Activated T-helper 1 cell treated with anti-CD3 and anti-CD28 coated beads, Interleukin-12 subunit alpha, Interleukin-12 subunit beta, Interleukin-2, Interleukin-4 antibody, amounts not matched to agents 30 ng/mL and 10 ng/mL and 1 ng/mL, durations not matched to agents 14 hours and 24 hours and 36 hours (primary cell): ENCODE data around the gene WDR35. TPM values are rescaled to one million over a fixed set of nuclear protein-coding genes. Genes with fewer than 3 reads are reported as not detected.

Experiments used
- DNase-seq: peaks from one replicate; pipeline ENCODE4 v3.0.0; 2021; ENCODE audit warnings: low spot score
- H3K27ac Mint-ChIP-seq: one replicate; pipeline ENCODE4 v1.8.0; 2021; ENCODE audit warnings: mild to moderate bottlenecking, mixed read lengths
- H3K27me3 Mint-ChIP-seq: one replicate; pipeline ENCODE4 v1.8.0; 2022; ENCODE audit warnings: mild to moderate bottlenecking, moderate library complexity, mixed read lengths; ENCODE audit not compliant: insufficient read depth
- H3K36me3 Mint-ChIP-seq: one replicate; pipeline ENCODE4 v1.8.0; 2021; ENCODE audit warnings: low read depth, mixed read lengths
- H3K4me1 Mint-ChIP-seq: one replicate; pipeline ENCODE4 v1.8.0; 2021; ENCODE audit warnings: low read depth, mixed read lengths
- H3K4me3 Mint-ChIP-seq: one replicate; pipeline ENCODE4 v1.8.0; 2021; ENCODE audit warnings: mild to moderate bottlenecking, moderate library complexity, mixed read lengths
- H3K9me3 Mint-ChIP-seq: one replicate; pipeline ENCODE4 v1.8.0; 2021; ENCODE audit warnings: mixed read lengths
- intact Hi-C: fragments of 100-400 bp; cut with micrococcal nuclease; formaldehyde crosslinking; loops from one replicate; pipeline ENCODE4 v1.15.1; 2024
- total RNA-seq: library from RNA; stranded (reverse); gene quantifications from 2 replicates; pipeline ENCODE4 v1.2.3, GENCODE V29; 2022

The WDR35 gene
- total RNA-seq, 1 donor from 2014 or later: 7.8 TPM

DNA sequence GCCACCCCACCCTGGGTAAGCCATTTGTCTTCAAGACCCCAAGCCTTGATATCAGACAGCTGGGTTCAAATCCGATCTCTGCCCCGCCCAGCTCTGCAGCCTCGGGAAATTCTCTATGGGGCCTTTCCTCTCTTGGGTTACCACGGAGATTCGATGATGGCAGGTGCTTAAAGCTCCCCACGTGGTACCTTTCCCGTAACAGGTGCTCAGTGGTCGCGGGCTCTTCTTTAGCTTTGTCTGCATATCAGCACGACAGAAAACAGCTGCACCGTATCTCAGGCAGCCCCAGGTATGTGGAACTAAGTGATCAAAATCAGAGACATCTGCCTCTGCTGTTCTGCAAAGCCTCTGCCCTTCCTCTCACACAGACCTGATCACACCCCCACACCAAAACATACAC, 125.5 kb downstream of the WDR35 start:
- DNase-seq: no peak
- Mint-ChIP-seq H3K27ac (no peak overlapping the region), H3K4me3 (no peak overlapping the region), H3K36me3 (no peaks in the 10 kb centered on the region), H3K27me3 (peaks cover 11% of the 10 kb centered on the region), H3K4me1 (peaks cover 38% of the 10 kb centered on the region), H3K9me3 (no peaks in the 10 kb centered on the region)
- intact Hi-C loops: loop anchor here (5.0 to 10.0 kb wide), 3 partner anchors 97 to 1300 kb away; partner anchors contain the start of gene RDH14

- peak; percentile 49 for DNase-seq
- H3K36me3 Mint-ChIP-seq: no peaks in the 10 kb centered on the region
- peaks cover 31% of the 10 kb centered on the region for H3K4me1 Mint-ChIP-seq
- no peaks in the 10 kb centered on the region for H3K9me3 Mint-ChIP-seq
- peaks cover 11% of the 10 kb centered on the region for H3K27me3 Mint-ChIP-seq
- intact Hi-C loops: loop anchor here (1.0 to 10.0 kb wide), 6 partner anchors 96 to 1343 kb away; partner anchors contain the start of gene RDH14
- H3K4me3 Mint-ChIP-seq: no peak overlapping the region
- H3K27ac Mint-ChIP-seq: no peak overlapping the region
Measured at GRCh38 chr2:19863303-19864041, 126.4 kb downstream of the WDR35 start.

DNA sequence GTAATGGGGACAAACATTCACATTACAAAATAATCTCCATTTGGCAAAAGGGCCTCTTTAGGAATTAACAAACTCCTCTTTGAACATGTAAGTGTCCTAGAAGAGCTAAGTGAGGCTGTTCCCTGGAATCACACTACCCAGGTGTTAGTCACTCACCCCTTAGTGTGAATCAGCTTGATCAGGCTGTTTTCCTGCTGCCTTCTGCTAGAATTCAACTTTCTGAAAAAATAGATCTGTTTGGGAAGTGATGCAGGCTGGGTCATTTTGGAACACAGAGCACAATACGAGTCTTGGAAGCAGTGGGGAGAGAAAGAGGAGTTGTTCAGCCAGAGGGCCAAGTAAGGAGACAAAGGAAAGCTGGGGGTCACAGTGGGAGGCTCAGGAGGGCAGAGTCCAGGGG, 128.1 kb downstream of the WDR35 start:
- H3K9me3 Mint-ChIP-seq: no peaks in the 10 kb centered on the region
- intact Hi-C loops: loop anchor here (2.0 to 10.0 kb wide), 4 partner anchors 95 to 1297 kb away; partner anchors contain the start of gene RDH14
- H3K36me3 Mint-ChIP-seq: no peaks in the 10 kb centered on the region
- H3K27me3 Mint-ChIP-seq: peaks cover 11% of the 10 kb centered on the region
- no peak for DNase-seq
- H3K27ac Mint-ChIP-seq: peak overlapping the region; percentile 6
- H3K4me1 Mint-ChIP-seq: peaks cover 20% of the 10 kb centered on the region
- H3K4me3 Mint-ChIP-seq: no peak overlapping the region

Other genes starting within 250 kb of the WDR35 start
- gene TTC32, start 88.1 kb downstream of the WDR35 start, total RNA-seq: 14.0 and 15.7 TPM in 2 replicates
- gene MATN3, start 22.6 kb upstream of the WDR35 start, total RNA-seq: not detected in 2 replicates
- gene LAPTM4A, start 61.5 kb upstream of the WDR35 start, total RNA-seq: 25.5 and 29.1 TPM in 2 replicates
- 0.26 and 0.27 TPM in 2 replicates for gene SDC1, start 235.0 kb upstream of the WDR35 start, total RNA-seq